GM12874 (cell line): ENCODE data around the gene TMEM170B.

Experiments
- TF ChIP-seq, protein P1 (sequence below): IDR thresholded peaks from 2 replicates; pipeline ENCODE4 v1.5.1; 2011; ENCODE audit warnings: low read depth, mild to moderate bottlenecking, control low read depth, low read length, moderate library complexity; ENCODE audit not compliant: insufficient read depth

Gene TMEM170B

GRCh38 chr6:11534561-11534960, 3.0 kb upstream of the TMEM170B start:
- TF ChIP-seq, protein P1, sequence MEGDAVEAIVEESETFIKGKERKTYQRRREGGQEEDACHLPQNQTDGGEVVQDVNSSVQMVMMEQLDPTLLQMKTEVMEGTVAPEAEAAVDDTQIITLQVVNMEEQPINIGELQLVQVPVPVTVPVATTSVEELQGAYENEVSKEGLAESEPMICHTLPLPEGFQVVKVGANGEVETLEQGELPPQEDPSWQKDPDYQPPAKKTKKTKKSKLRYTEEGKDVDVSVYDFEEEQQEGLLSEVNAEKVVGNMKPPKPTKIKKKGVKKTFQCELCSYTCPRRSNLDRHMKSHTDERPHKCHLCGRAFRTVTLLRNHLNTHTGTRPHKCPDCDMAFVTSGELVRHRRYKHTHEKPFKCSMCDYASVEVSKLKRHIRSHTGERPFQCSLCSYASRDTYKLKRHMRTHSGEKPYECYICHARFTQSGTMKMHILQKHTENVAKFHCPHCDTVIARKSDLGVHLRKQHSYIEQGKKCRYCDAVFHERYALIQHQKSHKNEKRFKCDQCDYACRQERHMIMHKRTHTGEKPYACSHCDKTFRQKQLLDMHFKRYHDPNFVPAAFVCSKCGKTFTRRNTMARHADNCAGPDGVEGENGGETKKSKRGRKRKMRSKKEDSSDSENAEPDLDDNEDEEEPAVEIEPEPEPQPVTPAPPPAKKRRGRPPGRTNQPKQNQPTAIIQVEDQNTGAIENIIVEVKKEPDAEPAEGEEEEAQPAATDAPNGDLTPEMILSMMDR: no peak

- TF ChIP-seq, protein P1: no peak
Observed at GRCh38 chr6:11535801-11536230, 1.7 kb upstream of the TMEM170B start.

DNA sequence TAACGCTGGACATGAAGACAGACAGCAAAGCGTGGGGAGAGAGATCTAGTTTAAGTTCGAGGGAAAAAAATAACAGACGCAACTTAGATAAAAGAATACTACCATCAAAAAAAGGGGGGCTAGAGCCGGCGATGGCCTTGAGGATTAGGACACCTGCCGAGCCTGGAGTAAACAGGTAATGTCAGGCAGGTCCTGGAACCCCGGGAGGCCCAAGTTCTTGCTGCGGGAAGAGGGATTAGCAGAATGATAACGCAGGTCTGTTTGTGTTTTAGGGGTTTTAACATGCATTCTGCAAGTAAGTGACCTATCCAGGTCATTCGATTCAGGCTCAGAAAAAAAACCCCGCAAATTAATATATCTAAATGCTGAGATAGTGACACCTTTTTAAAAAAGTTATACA, 754 bp upstream of the TMEM170B start:
- TF ChIP-seq, protein P1: no peak

DNA sequence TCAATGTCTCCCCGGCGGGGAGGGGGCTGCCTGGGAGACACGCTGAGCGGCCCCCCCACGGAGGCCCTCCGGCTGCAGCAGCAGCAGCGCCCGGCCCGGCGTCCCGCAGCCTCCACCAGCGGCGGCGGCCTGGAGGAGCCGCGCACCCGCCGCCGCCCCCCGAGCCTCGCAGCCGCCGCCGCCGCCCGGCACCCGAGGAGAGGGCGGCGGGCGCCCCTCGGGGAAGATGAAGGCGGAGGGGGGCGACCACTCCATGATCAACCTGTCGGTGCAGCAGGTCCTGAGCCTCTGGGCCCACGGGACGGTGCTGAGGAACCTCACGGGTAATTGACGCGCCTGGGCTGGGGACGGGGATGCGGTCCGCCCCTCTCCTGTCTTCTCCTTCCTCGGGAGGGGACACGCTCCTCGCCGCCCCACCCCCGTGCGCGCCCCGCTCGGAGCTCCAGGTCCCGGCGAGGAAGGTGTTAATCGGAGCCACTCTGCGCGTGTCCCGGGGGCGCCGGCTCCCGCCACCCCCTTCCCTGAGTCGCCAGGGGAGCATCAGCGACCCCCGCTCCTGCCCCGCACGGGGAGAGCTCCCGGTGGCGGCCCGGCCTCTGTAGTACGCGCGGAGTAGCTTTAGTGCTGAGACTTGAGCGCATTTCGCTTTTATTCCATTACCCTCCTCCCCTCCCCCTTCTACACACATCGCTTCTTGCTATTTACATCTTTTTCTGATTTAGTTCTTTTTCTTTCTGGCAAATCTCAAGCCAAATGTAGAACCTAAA, 686 bp downstream of the TMEM170B start:
- TF ChIP-seq, protein P1: no peak

- TF ChIP-seq, protein P1: no peak
Observed at GRCh38 chr6:11538819-11539468, 1.4 kb downstream of the TMEM170B start.

GRCh38 chr6:11542863-11543262, 5.3 kb downstream of the TMEM170B start:
- TF ChIP-seq, protein P1: no peak

GRCh38 chr6:11543919-11544518, 6.5 kb downstream of the TMEM170B start:
- TF ChIP-seq, protein P1: no peak
